Stimulated activated naive CD4-positive, alpha-beta T cell (primary cell): ENCODE measurements around the gene PTHLH.

Source experiments
- DNase-seq, 6 experiments: peaks; one replicate each; lab custom pipeline; 2025; lab: John Stamatoyannopoulos, UW

The PTHLH gene

GRCh38 chr12:27974735-27975221, 2.2 kb upstream of the PTHLH start:
- no peak for DNase-seq

GRCh38 chr12:27973487-27973890, 956 bp upstream of the PTHLH start:
- DNase-seq = no peak

GRCh38 chr12:27971606-27972005, 927 bp downstream of the PTHLH start:
- DNase-seq = no peak

GRCh38 chr12:27971121-27971489, 1.4 kb downstream of the PTHLH start:
- DNase-seq = no peak

- no peak for DNase-seq
Measured at GRCh38 chr12:27970401-27971120, 2.0 kb downstream of the PTHLH start.

GRCh38 chr12:27969624-27970400, 2.7 kb downstream of the PTHLH start:
- DNase-seq = peak in 3 of 6 experiments; percentile 3 to 6 (median 6)

- DNase-seq = no peak
Measured at GRCh38 chr12:27968972-27969623, 3.4 kb downstream of the PTHLH start.

- no peak for DNase-seq
Measured at GRCh38 chr12:27967551-27968054, 4.9 kb downstream of the PTHLH start.

GRCh38 chr12:27966870-27967269, 5.7 kb downstream of the PTHLH start:
- DNase-seq = no peak

GRCh38 chr12:27965966-27966365, 6.6 kb downstream of the PTHLH start:
- no peak for DNase-seq

GRCh38 chr12:27965411-27965810, 7.1 kb downstream of the PTHLH start:
- no peak for DNase-seq

- DNase-seq = no peak
Measured at GRCh38 chr12:27964123-27964522, 8.4 kb downstream of the PTHLH start.

- DNase-seq = no peak
Measured at GRCh38 chr12:27960821-27961220, 11.7 kb downstream of the PTHLH start.

GRCh38 chr12:27958675-27959074, 13.9 kb downstream of the PTHLH start:
- DNase-seq = no peak

GRCh38 chr12:27957366-27957765, 15.2 kb downstream of the PTHLH start:
- DNase-seq = no peak

GRCh38 chr12:27953817-27954216, 18.7 kb downstream of the PTHLH start:
- no peak for DNase-seq

GRCh38 chr12:27953348-27953747, 19.2 kb downstream of the PTHLH start:
- no peak for DNase-seq

- DNase-seq = no peak
Measured at GRCh38 chr12:27952510-27952909, 20.0 kb downstream of the PTHLH start.

- DNase-seq = no peak
Measured at GRCh38 chr12:27951898-27952297, 20.6 kb downstream of the PTHLH start.

GRCh38 chr12:27946421-27946820, 26.1 kb downstream of the PTHLH start:
- no peak for DNase-seq

- DNase-seq = peak; percentile 30 to 53 (median 36)
Measured at GRCh38 chr12:27940756-27941402, 31.7 kb downstream of the PTHLH start.

- no peak for DNase-seq
Measured at GRCh38 chr12:27940245-27940644, 32.3 kb downstream of the PTHLH start.
